CD4-positive, alpha-beta T cell treated with Interferon gamma for 1 hour (primary cell): ENCODE results near the gene CSRNP3.
"Not testable (repeated sequence)": the region's sequence is repeated elsewhere in the genome, so short reads cannot be mapped to it uniquely, and the experiment has no call there.

Experiments
- DNase-seq: peaks from one replicate; pipeline ENCODE4 v3.0.0-alpha.2; 2020

CSRNP3 gene

GRCh38 chr2:165637396-165637795 lies 167.9 kb downstream of the CSRNP3 start:
- no peak for DNase-seq

GRCh38 chr2:165639504-165639903 lies 170.0 kb downstream of the CSRNP3 start:
- no peak for DNase-seq

- no peak for DNase-seq
Measured at GRCh38 chr2:165640247-165640929, 170.9 kb downstream of the CSRNP3 start.

DNA sequence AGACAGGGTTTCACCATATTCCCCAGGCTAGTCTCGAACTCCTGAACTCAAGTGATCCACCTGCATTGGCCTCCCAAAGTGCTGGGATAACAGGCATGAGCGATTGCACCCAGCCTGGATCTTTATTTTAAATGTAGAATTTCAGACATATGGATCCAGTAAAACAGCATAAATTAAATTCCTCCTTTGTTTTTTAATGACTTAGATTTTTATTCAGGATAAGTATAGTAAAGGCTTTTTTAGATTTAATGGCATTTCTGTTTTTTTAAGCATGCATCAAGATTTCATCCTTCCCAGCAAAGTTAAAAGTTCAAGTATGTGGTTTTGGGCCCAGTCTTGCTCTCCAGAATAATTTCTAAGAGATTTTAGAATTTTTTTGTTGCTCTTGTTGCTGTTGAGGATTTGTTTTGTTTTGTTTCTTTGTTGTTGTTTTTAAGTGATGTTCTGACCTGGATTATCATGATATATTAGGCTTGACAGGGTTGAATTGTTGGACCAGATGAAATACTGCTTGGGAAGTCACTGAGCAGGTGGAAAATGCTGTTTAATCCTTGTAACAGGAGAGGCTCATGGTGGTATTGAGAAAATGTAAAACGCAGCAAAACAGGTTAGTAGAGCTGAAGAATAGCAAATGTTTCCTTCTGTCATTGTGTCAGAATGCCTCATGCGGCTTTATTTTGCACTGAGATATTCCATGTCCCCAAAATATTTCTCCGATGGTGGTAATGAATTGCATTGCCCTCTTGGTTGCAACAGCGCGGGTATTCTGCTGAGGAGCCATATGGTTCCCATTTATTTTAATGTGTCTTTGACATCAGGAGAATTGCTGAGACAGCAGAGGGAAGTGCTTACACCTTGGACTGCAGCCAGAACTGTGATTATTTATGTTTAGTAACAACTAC lies 176.7 kb downstream of the CSRNP3 start:
- DNase-seq = no peak

- DNase-seq = no peak
Measured at GRCh38 chr2:165647409-165647808, 177.9 kb downstream of the CSRNP3 start.

DNA sequence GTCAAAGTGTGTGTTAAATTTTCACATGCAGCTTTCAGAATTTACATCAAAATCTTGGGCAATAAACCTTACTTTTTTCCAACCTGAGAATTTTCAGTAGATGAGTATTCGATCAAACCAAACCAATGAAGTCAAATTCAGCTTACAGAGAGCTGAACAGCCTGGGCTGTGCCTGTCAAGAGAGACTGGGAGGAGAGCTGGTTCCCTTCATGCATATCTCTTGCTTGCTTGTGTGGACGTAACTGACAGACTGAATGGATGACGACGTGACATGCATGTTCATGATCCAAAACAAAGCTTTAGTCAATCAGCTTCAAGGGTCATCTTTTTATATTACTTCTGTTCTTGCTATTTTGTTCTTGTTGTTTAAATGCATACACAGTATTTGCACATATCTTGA lies 179.3 kb downstream of the CSRNP3 start:
- no peak for DNase-seq

- no peak for DNase-seq
Measured at GRCh38 chr2:165651233-165651632, 181.7 kb downstream of the CSRNP3 start.

DNA sequence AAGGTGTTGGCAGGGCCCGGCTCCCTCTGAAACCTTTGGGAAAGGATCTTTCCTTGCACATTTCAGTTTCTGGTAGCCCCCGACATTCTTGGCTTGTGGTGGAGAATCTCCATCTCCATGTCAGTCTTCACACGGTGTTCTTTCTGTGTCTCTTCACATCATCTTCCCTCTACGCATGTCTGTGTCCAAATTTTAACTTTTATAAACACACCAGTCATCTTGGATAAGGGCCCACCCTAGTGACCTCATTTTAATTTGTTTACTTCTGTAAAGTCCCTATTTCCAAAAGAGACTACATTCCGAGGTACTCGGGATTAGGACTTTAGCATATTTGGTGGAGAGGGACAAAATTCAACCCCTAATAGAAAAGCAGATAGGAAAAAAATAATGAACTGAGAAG lies 186.2 kb downstream of the CSRNP3 start:
- no peak for DNase-seq

GRCh38 chr2:165660361-165660760 lies 190.9 kb downstream of the CSRNP3 start:
- DNase-seq = no peak

GRCh38 chr2:165662720-165663119 lies 193.2 kb downstream of the CSRNP3 start:
- DNase-seq = no peak

- no peak for DNase-seq
Measured at GRCh38 chr2:165665614-165666013, 196.1 kb downstream of the CSRNP3 start.

DNA sequence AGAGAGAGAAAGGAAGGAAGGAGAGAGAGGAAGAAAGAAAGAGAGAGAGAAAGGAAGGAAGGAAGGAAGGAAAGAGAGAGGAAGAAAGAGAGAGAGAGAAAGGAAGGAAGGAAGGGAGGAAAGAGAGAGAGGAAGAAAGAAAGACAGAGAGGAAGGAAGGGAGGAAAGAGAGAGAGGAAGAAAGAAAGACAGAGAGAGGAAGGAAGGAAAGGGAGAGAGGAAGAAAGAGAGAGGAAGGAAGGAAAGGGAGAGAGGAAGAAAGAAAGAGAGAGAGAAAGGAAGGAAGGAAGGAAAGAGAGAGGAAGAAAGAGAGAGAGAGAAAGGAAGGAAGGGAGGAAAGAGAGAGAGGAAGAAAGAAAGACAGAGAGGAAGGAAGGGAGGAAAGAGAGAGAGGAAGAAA lies 196.6 kb downstream of the CSRNP3 start:
- not testable (repeated sequence) for DNase-seq

- DNase-seq = no peak
Measured at GRCh38 chr2:165666605-165667004, 197.1 kb downstream of the CSRNP3 start.

- no peak for DNase-seq
Measured at GRCh38 chr2:165667375-165667774, 197.9 kb downstream of the CSRNP3 start.

DNA sequence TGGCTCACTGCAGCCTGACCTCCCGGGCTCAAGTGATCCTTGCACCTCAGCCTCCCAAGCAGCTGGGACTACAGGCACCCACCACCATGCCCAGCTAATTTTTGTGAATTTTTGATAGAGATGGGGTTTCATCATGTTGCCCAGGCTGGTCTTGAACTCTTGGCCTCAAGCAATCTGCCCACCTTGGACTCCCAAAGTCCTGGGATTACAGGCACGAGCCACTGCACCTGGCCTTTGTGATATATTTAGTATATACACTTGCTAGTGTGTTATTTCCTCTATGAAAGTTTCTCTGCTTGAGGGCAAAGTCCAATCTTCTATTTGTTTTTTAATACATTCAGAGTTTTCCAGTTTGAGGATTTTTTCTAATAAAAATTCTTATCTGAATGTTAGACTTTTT lies 205.3 kb downstream of the CSRNP3 start:
- no peak for DNase-seq

DNA sequence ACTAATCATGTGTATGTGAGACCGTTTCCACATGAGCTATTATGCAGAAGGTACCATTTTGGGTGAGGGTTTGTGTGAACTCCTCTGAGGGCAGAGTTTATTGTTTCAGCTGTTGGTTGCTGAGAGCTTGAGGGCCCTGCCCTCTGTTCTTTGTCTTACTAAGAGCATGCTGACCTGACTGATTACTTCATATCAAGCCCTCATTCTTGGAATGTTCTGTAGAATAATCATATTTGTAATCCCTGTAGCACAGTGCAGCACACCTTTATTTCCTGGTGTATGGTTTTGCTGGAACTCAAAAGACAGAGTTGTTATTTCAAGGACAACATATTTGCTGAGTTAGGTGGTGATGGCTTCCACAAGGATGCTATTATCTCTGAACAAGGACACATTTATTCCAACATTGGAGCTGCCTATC lies 206.1 kb downstream of the CSRNP3 start:
- no peak for DNase-seq

GRCh38 chr2:165678882-165679281 lies 209.4 kb downstream of the CSRNP3 start:
- DNase-seq = no peak

- DNase-seq = no peak
Measured at GRCh38 chr2:165679621-165680020, 210.1 kb downstream of the CSRNP3 start.

DNA sequence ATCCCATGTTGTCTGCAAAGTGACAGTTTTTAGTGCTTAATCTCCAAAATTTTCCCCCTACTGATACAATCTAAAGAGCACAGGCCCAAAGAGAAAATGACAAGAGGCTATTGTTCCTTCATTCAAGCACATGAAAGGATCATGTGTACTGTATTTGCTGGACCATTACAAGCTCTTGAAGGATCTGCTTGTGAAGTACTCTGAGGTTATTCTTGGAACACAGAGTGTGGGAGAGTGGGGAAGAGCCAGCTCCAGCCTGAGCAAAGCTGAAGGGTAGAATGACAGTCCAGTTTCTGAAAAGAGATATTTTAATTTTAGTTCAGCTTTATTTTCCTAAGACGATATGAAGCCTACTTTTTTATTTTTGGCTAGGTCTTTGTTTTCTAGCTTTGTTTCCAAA lies 212.3 kb downstream of the CSRNP3 start:
- DNase-seq = no peak

GRCh38 chr2:165682546-165682945 lies 213.0 kb downstream of the CSRNP3 start:
- no peak for DNase-seq

- no peak for DNase-seq
Measured at GRCh38 chr2:165686800-165687199, 217.3 kb downstream of the CSRNP3 start.

DNA sequence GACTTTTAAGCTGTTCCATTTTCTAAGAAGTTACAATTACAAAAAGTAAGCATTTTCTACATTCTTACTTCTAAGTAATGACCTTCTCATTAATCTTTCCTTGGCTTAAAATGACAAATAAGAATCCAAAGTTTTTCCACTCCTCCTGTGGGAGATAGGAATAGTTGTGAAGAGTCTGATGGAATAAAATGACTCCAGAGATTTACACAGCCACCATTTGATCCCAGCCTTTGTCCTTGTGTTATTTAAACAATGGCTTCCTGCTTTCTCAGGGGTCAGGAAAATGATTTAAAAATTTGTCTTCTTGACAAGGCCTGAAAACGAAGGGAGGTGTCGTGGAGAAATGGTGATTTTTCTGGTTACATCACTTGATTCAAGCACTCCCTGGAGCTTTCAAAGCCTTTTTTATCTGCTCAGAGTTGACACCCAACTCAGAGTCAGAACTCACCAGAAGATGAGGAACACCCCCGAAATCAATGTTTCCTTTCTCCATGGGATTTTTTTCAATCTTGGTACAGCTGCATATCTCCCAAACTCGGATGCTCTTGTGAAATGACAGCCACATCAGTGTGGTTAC lies 218.0 kb downstream of the CSRNP3 start:
- no peak for DNase-seq

DNA sequence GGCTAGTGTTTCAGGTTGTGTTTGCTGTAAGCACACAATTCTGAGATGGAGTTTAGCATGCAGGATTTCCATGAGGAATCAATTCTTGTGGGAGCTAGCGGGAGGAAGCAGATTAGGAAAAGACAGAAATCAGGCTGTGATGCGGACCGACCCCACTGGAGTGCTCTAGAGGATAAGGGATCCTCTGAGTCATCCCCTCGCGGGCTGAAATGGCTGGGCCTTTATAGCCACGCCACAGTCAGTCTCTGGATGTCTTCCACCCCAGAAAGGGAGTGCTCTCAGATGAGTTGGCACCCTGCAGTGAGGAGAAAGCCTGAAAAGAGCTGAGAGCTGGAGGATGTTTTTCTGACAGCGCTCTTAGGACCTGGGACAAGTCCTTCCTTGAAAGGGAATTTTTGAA lies 222.1 kb downstream of the CSRNP3 start:
- no peak for DNase-seq

- no peak for DNase-seq
Measured at GRCh38 chr2:165692906-165693305, 223.4 kb downstream of the CSRNP3 start.
